OCI-LY3 (cell line): Measurements from ENCODE around the gene NIPBL.

Source experiments
- H2AFZ ChIP-seq: fragments of 200-600, 300-600 bp; shearing (Covaris generic); 2 replicates; pipeline ENCODE4 v1.6.0; 2014; ENCODE audit warnings: antibody characterized with exemption, low read depth, low read length
- H3K27ac ChIP-seq: fragments of 200-600, 300-600 bp; sonication (generic); 2 replicates; pipeline ENCODE4 v1.5.1; 2014; ENCODE audit warnings: mild to moderate bottlenecking, low read length, moderate library complexity, mixed read lengths
- H3K27me3 ChIP-seq: fragments of 200-600, 300-600 bp; sonication (generic); 2 replicates; pipeline ENCODE4 v1.6.1; 2014; ENCODE audit warnings: low read depth, low read length, mixed read lengths
- H3K36me3 ChIP-seq: fragments of 200-600, 300-600 bp; sonication (generic); replicated peaks from 2 replicates; pipeline ENCODE3; 2014; ENCODE audit warnings: low read depth, low read length, mixed read lengths
- H3K4me1 ChIP-seq: fragments of 300-600, 200-600 bp; sonication (generic); 2 replicates; pipeline ENCODE4 v1.6.1; 2014; ENCODE audit warnings: low read length, mixed read lengths
- H3K4me2 ChIP-seq: fragments of 200-600, 300-600 bp; sonication (generic); 2 replicates; pipeline ENCODE4 v1.6.1; 2014; ENCODE audit warnings: low read length, mixed read lengths
- H3K4me3 ChIP-seq: fragments of 300-600, 200-600 bp; sonication (generic); 2 replicates; pipeline ENCODE4 v1.5.1; 2014; ENCODE audit warnings: antibody characterized with exemption, mild to moderate bottlenecking, low read length, moderate library complexity
- H3K79me2 ChIP-seq: fragments of 300-600, 200-600 bp; shearing (Covaris generic); 2 replicates; pipeline ENCODE4 v1.6.1; 2014; ENCODE audit warnings: mild to moderate bottlenecking, low read length, mixed read lengths
- H3K9ac ChIP-seq: fragments of 300-600, 200-600 bp; shearing (Covaris generic); 2 replicates; pipeline ENCODE4 v1.6.0; 2014; ENCODE audit warnings: mild to moderate bottlenecking, low read length, moderate library complexity
- H3K9me3 ChIP-seq: fragments of 200-600, 300-600 bp; shearing (Covaris generic); 2 replicates; pipeline ENCODE4 v1.6.1; 2014; ENCODE audit warnings: low read length, mixed read lengths; ENCODE audit not compliant: insufficient read depth
- H4K20me1 ChIP-seq: fragments of 200-600, 300-600 bp; sonication (generic); 2 replicates; pipeline ENCODE4 v1.6.1; 2016; ENCODE audit warnings: low read length, mixed read lengths; ENCODE audit not compliant: insufficient read depth
- CTCF ChIP-seq: fragments of 200-600, 300-600 bp; sonication (generic); IDR thresholded peaks from 2 replicates; pipeline ENCODE4 v1.5.1; 2014; ENCODE audit warnings: antibody characterized with exemption, low read length, low read depth
- EZH2phosphoT487 ChIP-seq: fragments of 200-600 bp; shearing (Covaris generic); IDR thresholded peaks from 2 replicates; pipeline ENCODE4 v1.6.1; 2018; ENCODE audit warnings: antibody characterized with exemption, mixed run types, low read depth

NIPBL gene

GRCh38 chr5:36969700-36970395 is 93.3 kb downstream of the NIPBL start:
- no peak overlapping the region for H3K4me3 ChIP-seq
- TF ChIP-seq EZH2phosphoT487 (no peak), CTCF (no peak)

GRCh38 chr5:36978196-36978595 is 101.6 kb downstream of the NIPBL start:
- H3K4me2 ChIP-seq: no peak overlapping the region
- TF ChIP-seq EZH2phosphoT487: no peak
- no peak for TF ChIP-seq CTCF
- no peaks in the 10 kb centered on the region for H3K27me3 ChIP-seq
- no peak overlapping the region for H3K27ac ChIP-seq
- no peak overlapping the region for H3K4me3 ChIP-seq
- H3K9me3 ChIP-seq: no peaks in the 10 kb centered on the region
- H4K20me1 ChIP-seq: peaks cover 7% of the 10 kb centered on the region
- H2AFZ ChIP-seq: no peak overlapping the region
- peaks cover 27% of the 10 kb centered on the region for H3K79me2 ChIP-seq
- H3K36me3 ChIP-seq: peaks cover 10% of the 10 kb centered on the region
- no peaks in the 10 kb centered on the region for H3K4me1 ChIP-seq
- H3K9ac ChIP-seq: no peak overlapping the region

More at GRCh38 chr5:36969700-36970395, 93.3 kb downstream of the NIPBL start:
- H3K9ac ChIP-seq: no peak overlapping the region
- H3K4me1 ChIP-seq: no peaks in the 10 kb centered on the region
- H3K36me3 ChIP-seq: peaks cover 15% of the 10 kb centered on the region
- H3K27ac ChIP-seq: no peak overlapping the region
- H3K27me3 ChIP-seq: no peaks in the 10 kb centered on the region
- H3K9me3 ChIP-seq: no peaks in the 10 kb centered on the region
- no peak overlapping the region for H3K4me2 ChIP-seq
- no peaks in the 10 kb centered on the region for H4K20me1 ChIP-seq
- H3K79me2 ChIP-seq: no peaks in the 10 kb centered on the region
- no peak overlapping the region for H2AFZ ChIP-seq

- H3K36me3 ChIP-seq: peaks cover 16% of the 10 kb centered on the region
Measured at GRCh38 chr5:36982146-36982545, 105.6 kb downstream of the NIPBL start.

GRCh38 chr5:36985387-36985786 is 108.8 kb downstream of the NIPBL start:
- Histone ChIP-seq H3K4me3 (no peak overlapping the region), H3K4me1 (no peaks in the 10 kb centered on the region), H3K79me2 (peaks cover 7% of the 10 kb centered on the region; the same call in 1 of the 2 replicates), H3K9ac (no peak overlapping the region), H3K4me2 (no peak overlapping the region), H3K36me3 (peaks cover 9% of the 10 kb centered on the region), H3K27me3 (no peaks in the 10 kb centered on the region), H3K27ac (no peak overlapping the region), H4K20me1 (peaks cover 3% of the 10 kb centered on the region), H3K9me3 (no peaks in the 10 kb centered on the region), H2AFZ (no peak overlapping the region)
- TF ChIP-seq CTCF: no peak
- no peak for TF ChIP-seq EZH2phosphoT487

More at GRCh38 chr5:36982146-36982545, 105.6 kb downstream of the NIPBL start:
- H3K27ac ChIP-seq: no peak overlapping the region
- TF ChIP-seq CTCF (no peak), EZH2phosphoT487 (no peak)
- H3K4me2 ChIP-seq: no peak overlapping the region
- peaks cover 7% of the 10 kb centered on the region for H4K20me1 ChIP-seq
- no peaks in the 10 kb centered on the region for H3K4me1 ChIP-seq
- no peaks in the 10 kb centered on the region for H3K27me3 ChIP-seq
- no peak overlapping the region for H3K9ac ChIP-seq
- no peak overlapping the region for H2AFZ ChIP-seq
- peaks cover 27% of the 10 kb centered on the region for H3K79me2 ChIP-seq
- no peak overlapping the region for H3K4me3 ChIP-seq
- H3K9me3 ChIP-seq: no peaks in the 10 kb centered on the region
